Calu3 (cell line): ENCODE results near the gene MIOS. TPM values are rescaled to one million over a fixed set of nuclear protein-coding genes. Genes with fewer than 3 reads are reported as not detected.

ENCODE experiments used
- BruUV-seq: library from RNA; stranded (reverse); fragments of 400-500 nt; replicated peaks from 2 replicates; lab custom pipeline; 2021; lab: Mats Ljungman, UMichigan
- CTCF ChIA-PET: fragments of 300-600 bp; sonication (Branson Sonifier 250); formaldehyde crosslinking; loops from one replicate; lab custom pipeline; 2022; ENCODE audit warnings: antibody characterized with exemption; lab: Charles Lee
- DNase-seq: peaks from one replicate; pipeline ENCODE4 v3.0.0; 2022
- H3K27ac Mint-ChIP-seq: one replicate; pipeline ENCODE4 v1.8.0; 2022; ENCODE audit warnings: mixed read lengths; ENCODE audit not compliant: unreplicated experiment
- H3K27me3 Mint-ChIP-seq: one replicate; pipeline ENCODE4 v1.8.0; 2022; ENCODE audit warnings: mixed read lengths; ENCODE audit not compliant: unreplicated experiment
- H3K36me3 Mint-ChIP-seq: one replicate; pipeline ENCODE4 v1.8.0; 2022; ENCODE audit warnings: mild to moderate bottlenecking, moderate library complexity, mixed read lengths; ENCODE audit not compliant: insufficient read depth, unreplicated experiment
- H3K4me1 Mint-ChIP-seq: one replicate; pipeline ENCODE4 v1.8.0; 2022; ENCODE audit warnings: mild to moderate bottlenecking, low read depth, mixed read lengths; ENCODE audit not compliant: unreplicated experiment
- H3K4me3 Mint-ChIP-seq: one replicate; pipeline ENCODE4 v1.8.0; 2022; ENCODE audit warnings: mild to moderate bottlenecking, low read depth, moderate library complexity, mixed read lengths; ENCODE audit not compliant: unreplicated experiment
- H3K9me3 Mint-ChIP-seq: one replicate; pipeline ENCODE4 v1.8.0; 2022; ENCODE audit warnings: low read depth, mixed read lengths; ENCODE audit not compliant: unreplicated experiment
- intact Hi-C: fragments of 100-400 bp; cut with micrococcal nuclease; formaldehyde crosslinking; loops from one replicate; pipeline ENCODE4 v1.10.0; 2022; ENCODE audit not compliant: unreplicated experiment
- total RNA-seq: library from RNA; stranded (reverse); gene quantifications from 2 replicates; pipeline ENCODE4 v1.2.3, GENCODE V29; 2022
- TF ChIP-seq, protein P1 (sequence below): fragments of 200-600 bp; IDR thresholded peaks from one replicate; pipeline ENCODE4 v1.8.0; 2022; ENCODE audit warnings: antibody characterized with exemption; ENCODE audit not compliant: unreplicated experiment

Gene MIOS
- total RNA-seq, 1 experiment from 2014 or later = 38.2 TPM

DNA sequence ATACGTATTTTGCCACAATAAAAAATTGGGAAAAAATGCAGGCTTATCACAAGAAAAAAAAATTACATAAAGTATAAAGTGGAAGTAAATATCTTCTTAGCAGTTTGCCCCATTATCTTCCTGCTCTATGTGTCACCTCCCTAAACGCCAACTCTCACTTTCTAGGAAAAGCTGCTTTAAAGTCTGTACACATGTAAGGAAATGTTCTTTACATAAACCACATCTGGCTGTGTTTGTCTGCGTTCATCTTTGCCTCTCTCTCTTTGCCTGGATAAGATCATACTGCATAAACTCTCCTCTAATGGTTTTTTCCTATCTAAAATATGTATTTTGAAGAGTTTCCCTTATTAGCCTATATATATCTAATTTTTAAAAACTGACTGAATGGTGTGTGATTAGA is 50.9 kb downstream of the MIOS start:
- TF ChIP-seq, protein P1, sequence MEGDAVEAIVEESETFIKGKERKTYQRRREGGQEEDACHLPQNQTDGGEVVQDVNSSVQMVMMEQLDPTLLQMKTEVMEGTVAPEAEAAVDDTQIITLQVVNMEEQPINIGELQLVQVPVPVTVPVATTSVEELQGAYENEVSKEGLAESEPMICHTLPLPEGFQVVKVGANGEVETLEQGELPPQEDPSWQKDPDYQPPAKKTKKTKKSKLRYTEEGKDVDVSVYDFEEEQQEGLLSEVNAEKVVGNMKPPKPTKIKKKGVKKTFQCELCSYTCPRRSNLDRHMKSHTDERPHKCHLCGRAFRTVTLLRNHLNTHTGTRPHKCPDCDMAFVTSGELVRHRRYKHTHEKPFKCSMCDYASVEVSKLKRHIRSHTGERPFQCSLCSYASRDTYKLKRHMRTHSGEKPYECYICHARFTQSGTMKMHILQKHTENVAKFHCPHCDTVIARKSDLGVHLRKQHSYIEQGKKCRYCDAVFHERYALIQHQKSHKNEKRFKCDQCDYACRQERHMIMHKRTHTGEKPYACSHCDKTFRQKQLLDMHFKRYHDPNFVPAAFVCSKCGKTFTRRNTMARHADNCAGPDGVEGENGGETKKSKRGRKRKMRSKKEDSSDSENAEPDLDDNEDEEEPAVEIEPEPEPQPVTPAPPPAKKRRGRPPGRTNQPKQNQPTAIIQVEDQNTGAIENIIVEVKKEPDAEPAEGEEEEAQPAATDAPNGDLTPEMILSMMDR = no peak
- H3K36me3 Mint-ChIP-seq = no peaks in the 10 kb centered on the region
- H3K4me1 Mint-ChIP-seq = peaks cover 5% of the 10 kb centered on the region
- BruUV-seq = no TSS peak
- no peaks in the 10 kb centered on the region for H3K27me3 Mint-ChIP-seq
- no peak overlapping the region for H3K4me3 Mint-ChIP-seq
- DNase-seq = no peak
- H3K27ac Mint-ChIP-seq = no peak overlapping the region
- intact Hi-C loops = no loop called here
- no peaks in the 10 kb centered on the region for H3K9me3 Mint-ChIP-seq
- CTCF ChIA-PET = no interaction called here

GRCh38 chr7:7618410-7618809 is 51.7 kb downstream of the MIOS start:
- CTCF ChIA-PET = interaction anchor here (0.6 kb wide), 1 partner anchor 94 kb away, joined by 3 read pairs; no protein-coding TSS in a partner anchor
- no peaks in the 10 kb centered on the region for H3K36me3 Mint-ChIP-seq
- BruUV-seq = no TSS peak

DNA sequence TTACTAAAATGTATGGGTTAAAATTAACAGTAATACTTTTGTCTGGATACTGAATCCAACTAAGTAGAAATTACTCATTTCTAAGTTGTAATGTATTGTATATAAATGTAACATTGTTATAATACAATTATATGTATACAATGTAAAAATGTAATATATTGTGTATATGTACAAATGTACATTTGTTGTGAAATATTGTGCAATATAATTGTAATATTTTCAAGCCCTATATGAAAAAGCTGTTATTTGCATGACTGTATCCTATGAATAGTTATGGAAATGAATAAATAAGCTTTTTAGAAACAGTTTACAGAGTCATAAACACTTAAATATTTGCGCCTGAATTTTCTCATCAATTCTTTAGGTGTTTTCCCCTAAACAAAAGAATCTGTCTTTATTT is 53.6 kb downstream of the MIOS start:
- Mint-ChIP-seq H3K27ac (no peak overlapping the region), H3K27me3 (no peaks in the 10 kb centered on the region), H3K9me3 (peaks cover 2% of the 10 kb centered on the region), H3K4me3 (no peak overlapping the region), H3K4me1 (peaks cover 5% of the 10 kb centered on the region), H3K36me3 (no peaks in the 10 kb centered on the region)
- DNase-seq = no peak
- intact Hi-C loops = no loop called here
- CTCF ChIA-PET = no interaction called here
- TF ChIP-seq, protein P1 = no peak
- BruUV-seq = no TSS peak

More at GRCh38 chr7:7618410-7618809, 51.7 kb downstream of the MIOS start:
- TF ChIP-seq, protein P1 = no peak
- H3K27me3 Mint-ChIP-seq = no peaks in the 10 kb centered on the region
- no peaks in the 10 kb centered on the region for H3K9me3 Mint-ChIP-seq
- H3K4me1 Mint-ChIP-seq = peaks cover 5% of the 10 kb centered on the region
- no peak for DNase-seq
- H3K27ac Mint-ChIP-seq = no peak overlapping the region
- intact Hi-C loops = no loop called here
- H3K4me3 Mint-ChIP-seq = no peak overlapping the region

DNA sequence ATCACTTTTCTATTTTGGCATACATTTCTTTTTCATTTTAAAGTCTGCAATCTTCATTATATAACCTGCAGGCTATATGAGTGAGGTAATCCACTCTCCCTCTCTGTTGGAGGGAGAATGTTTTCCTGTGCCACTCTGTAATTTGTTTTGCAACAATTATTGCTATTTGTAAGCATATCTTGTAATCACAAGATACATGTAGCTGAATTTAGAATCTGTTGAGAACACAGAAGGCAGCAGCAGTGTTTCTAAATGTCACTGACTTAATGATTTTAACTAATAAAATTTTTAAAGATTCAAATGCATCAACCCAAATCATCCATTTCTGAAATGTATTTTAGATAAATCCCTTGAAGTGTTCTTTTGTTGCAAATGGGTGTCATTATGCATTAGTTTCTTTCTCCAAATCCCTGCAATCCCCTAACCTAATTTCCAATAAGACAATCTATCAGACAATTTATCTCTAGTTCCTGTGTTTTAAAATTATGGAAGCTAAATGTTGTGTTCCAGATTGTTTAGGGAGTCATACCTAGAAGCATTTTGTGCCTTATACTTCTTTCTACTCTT is 54.0 kb downstream of the MIOS start:
- no peaks in the 10 kb centered on the region for H3K27me3 Mint-ChIP-seq
- no peak overlapping the region for H3K4me3 Mint-ChIP-seq
- no peak for DNase-seq
- TF ChIP-seq, protein P1 = no peak
- H3K36me3 Mint-ChIP-seq = no peaks in the 10 kb centered on the region
- H3K4me1 Mint-ChIP-seq = peaks cover 5% of the 10 kb centered on the region
- H3K9me3 Mint-ChIP-seq = peaks cover 4% of the 10 kb centered on the region
- no TSS peak for BruUV-seq
- intact Hi-C loops = no loop called here
- CTCF ChIA-PET = no interaction called here
- H3K27ac Mint-ChIP-seq = no peak overlapping the region
